Neural cell (in vitro differentiated cells): ENCODE results near the gene MEGF11.

Experiments used
- EP300 ChIP-seq: fragments of 450-650 bp; conservative IDR thresholded peaks from 2 replicates; pipeline ENCODE4 v1.6.1; 2014; ENCODE audit warnings: antibody characterized with exemption, mild to moderate bottlenecking, moderate library complexity; ENCODE audit not compliant: poor library complexity, severe bottlenecking
- EZH2 ChIP-seq: fragments of 200-600, 300-800 bp; shearing (Covaris generic), sonication (generic); IDR thresholded peaks from 2 replicates; pipeline ENCODE4 v1.6.1; 2014; ENCODE audit warnings: antibody characterized with exemption, low read length, borderline replicate concordance, mild to moderate bottlenecking; ENCODE audit not compliant: insufficient read depth, poor library complexity, severe bottlenecking
- MXI1 ChIP-seq: fragments of 450-650 bp; conservative IDR thresholded peaks from 2 replicates; pipeline ENCODE4 v1.6.1; 2014; ENCODE audit warnings: antibody characterized with exemption, mild to moderate bottlenecking; ENCODE audit not compliant: poor library complexity, severe bottlenecking
- POLR2AphosphoS5 ChIP-seq: IDR thresholded peaks from 2 replicates; pipeline ENCODE4 v1.6.1; 2012
- RAD21 ChIP-seq: fragments of 450-650 bp; conservative IDR thresholded peaks from 2 replicates; pipeline ENCODE4 v1.6.1; 2014; ENCODE audit warnings: antibody characterized with exemption, mild to moderate bottlenecking, moderate library complexity
- SMC3 ChIP-seq: fragments of 450-650 bp; conservative IDR thresholded peaks from 2 replicates; pipeline ENCODE4 v1.6.1; 2014; ENCODE audit warnings: antibody characterized with exemption, mild to moderate bottlenecking, moderate library complexity; ENCODE audit not compliant: poor library complexity
- TAF1 ChIP-seq: IDR thresholded peaks from 2 replicates; pipeline ENCODE4 v1.6.1; 2012; ENCODE audit warnings: low read depth
- TF ChIP-seq, protein P1 (sequence below): fragments of 450-650 bp; IDR thresholded peaks from 2 replicates; pipeline ENCODE4 v1.5.1; 2014; ENCODE audit warnings: antibody characterized with exemption, mild to moderate bottlenecking, moderate library complexity; ENCODE audit not compliant: poor library complexity, severe bottlenecking
- TF ChIP-seq, protein P2 (sequence below): IDR thresholded peaks from 2 replicates; pipeline ENCODE4 v1.6.1; 2012; ENCODE audit warnings: borderline replicate concordance

DNA sequence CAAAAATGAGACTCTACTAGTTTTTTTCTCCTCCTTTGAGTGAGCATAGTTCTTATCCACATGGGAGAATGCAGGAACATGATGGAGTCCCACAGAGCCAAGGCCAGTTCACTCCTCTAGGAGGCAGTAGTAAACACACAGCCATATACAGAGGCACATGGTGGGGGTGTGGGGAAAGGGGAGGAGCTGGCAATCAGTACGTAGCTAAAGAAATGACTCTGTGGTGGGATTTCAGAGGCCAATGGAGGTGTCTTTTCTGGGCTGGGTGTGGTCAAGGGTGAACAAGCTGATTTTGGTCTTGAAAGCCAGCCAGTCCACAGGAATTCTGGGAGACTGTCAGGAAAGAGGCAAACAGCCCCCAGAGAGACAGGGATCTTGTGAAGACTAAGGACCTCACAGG, 390.9 kb downstream of the MEGF11 start:
- TF ChIP-seq, protein P1, sequence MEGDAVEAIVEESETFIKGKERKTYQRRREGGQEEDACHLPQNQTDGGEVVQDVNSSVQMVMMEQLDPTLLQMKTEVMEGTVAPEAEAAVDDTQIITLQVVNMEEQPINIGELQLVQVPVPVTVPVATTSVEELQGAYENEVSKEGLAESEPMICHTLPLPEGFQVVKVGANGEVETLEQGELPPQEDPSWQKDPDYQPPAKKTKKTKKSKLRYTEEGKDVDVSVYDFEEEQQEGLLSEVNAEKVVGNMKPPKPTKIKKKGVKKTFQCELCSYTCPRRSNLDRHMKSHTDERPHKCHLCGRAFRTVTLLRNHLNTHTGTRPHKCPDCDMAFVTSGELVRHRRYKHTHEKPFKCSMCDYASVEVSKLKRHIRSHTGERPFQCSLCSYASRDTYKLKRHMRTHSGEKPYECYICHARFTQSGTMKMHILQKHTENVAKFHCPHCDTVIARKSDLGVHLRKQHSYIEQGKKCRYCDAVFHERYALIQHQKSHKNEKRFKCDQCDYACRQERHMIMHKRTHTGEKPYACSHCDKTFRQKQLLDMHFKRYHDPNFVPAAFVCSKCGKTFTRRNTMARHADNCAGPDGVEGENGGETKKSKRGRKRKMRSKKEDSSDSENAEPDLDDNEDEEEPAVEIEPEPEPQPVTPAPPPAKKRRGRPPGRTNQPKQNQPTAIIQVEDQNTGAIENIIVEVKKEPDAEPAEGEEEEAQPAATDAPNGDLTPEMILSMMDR: no peak
- no peak for TF ChIP-seq SMC3
- TF ChIP-seq, protein P2, sequence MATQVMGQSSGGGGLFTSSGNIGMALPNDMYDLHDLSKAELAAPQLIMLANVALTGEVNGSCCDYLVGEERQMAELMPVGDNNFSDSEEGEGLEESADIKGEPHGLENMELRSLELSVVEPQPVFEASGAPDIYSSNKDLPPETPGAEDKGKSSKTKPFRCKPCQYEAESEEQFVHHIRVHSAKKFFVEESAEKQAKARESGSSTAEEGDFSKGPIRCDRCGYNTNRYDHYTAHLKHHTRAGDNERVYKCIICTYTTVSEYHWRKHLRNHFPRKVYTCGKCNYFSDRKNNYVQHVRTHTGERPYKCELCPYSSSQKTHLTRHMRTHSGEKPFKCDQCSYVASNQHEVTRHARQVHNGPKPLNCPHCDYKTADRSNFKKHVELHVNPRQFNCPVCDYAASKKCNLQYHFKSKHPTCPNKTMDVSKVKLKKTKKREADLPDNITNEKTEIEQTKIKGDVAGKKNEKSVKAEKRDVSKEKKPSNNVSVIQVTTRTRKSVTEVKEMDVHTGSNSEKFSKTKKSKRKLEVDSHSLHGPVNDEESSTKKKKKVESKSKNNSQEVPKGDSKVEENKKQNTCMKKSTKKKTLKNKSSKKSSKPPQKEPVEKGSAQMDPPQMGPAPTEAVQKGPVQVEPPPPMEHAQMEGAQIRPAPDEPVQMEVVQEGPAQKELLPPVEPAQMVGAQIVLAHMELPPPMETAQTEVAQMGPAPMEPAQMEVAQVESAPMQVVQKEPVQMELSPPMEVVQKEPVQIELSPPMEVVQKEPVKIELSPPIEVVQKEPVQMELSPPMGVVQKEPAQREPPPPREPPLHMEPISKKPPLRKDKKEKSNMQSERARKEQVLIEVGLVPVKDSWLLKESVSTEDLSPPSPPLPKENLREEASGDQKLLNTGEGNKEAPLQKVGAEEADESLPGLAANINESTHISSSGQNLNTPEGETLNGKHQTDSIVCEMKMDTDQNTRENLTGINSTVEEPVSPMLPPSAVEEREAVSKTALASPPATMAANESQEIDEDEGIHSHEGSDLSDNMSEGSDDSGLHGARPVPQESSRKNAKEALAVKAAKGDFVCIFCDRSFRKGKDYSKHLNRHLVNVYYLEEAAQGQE: no peak
- TF ChIP-seq POLR2AphosphoS5: no peak
- no peak for TF ChIP-seq RAD21
- TF ChIP-seq EZH2: no peak
- no peak for TF ChIP-seq EP300
- no peak for TF ChIP-seq MXI1
- TF ChIP-seq TAF1: no peak
